NCI-H460 (cell line): Measurements from ENCODE around the gene PHLPP1. TPM values are rescaled to one million over a fixed set of nuclear protein-coding genes. Genes with fewer than 3 reads are reported as not detected.

ENCODE experiments used
- DNase-seq: peaks from one replicate; pipeline ENCODE4 v3.0.0-alpha.2; 2016; ENCODE audit warnings: low read depth; ENCODE audit errors: extremely low read depth
- total RNA-seq: library from RNA; depleted of rRNA; stranded (reverse); fragments of >200 nt; shearing (Covaris generic); gene quantifications from 2 replicates; pipeline ENCODE4 v1.2.3, GENCODE V29; 2014

The PHLPP1 gene
- total RNA-seq, 1 experiment from 2014 or later, result 2.1 TPM

DNA sequence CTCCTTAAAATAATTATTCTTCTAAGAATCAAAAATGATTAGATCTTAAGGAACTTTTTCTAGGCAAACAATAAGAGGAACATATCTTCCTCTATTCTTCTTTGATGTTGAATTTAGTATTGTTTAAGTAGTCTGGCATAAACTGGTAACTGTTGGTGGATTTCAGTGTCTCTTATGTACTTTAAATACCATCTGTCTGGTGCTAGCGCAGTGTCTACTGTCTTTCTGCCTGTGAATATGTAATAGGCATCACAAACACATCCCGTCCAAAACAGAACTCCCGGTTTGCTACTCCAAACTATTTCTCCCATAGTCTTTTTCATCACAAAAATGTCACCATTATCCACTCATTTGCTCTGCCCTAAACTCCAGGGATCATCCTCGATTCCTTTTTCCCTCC lies 281.7 kb downstream of the PHLPP1 start:
- no peak for DNase-seq

DNA sequence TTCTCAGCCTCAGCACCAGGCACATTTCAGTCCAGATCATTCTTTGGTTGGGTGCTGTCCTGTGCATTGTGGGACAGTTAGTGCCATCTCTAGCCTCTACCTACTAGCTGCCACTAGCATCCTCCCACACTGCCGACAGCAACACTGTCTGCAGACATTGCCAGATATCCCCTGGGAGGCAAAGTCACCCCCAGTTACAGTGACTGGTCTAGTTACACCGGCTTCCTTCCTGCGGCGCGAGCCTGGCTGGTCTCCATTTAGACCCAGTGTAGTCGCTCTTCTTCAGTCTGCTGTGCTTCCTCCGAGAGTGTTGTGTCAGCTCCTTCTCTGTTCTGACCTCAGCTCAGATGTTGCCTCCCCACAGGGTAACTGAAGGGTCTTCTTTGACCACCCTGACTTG lies 283.1 kb downstream of the PHLPP1 start:
- DNase-seq, result no peak

DNA sequence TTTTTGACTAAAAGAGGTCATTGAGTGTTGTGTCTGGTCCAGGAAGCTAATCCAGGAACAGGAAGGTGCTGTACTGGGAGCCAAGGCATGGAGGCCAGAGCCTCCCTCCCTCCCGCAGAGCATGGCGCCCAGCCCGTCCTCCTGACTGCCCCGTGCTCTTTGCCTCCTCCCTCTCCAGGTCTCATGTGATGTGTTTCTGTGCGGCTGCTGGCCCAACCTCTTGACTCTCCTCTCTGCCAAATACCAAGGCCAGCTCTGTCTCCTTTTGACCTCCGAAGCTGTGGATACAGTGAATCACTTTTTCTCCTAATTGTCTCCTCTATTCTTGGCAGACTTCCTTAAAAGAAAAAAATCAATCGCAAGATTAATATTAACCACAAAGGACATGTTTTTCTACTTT lies 284.1 kb downstream of the PHLPP1 start:
- DNase-seq, result no peak

DNA sequence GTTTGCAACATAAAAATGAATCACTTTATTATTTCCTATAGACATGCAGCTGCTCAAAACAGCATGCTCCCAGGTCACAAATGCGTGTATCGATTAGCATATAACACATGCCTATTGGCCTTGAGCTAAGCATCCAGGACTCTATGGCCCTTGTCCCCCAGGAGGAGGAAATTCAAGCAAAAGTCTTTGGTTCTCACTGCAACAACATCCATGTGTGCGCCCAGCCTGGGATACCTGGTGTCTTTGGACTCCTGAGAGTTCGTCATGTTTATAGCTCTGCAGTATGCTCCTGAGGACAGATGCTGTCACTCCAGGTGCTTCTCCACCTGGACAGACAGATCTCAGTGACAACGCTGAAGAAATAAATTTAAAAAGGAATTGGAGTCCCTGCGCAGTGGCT lies 284.6 kb downstream of the PHLPP1 start:
- DNase-seq, result no peak

DNA sequence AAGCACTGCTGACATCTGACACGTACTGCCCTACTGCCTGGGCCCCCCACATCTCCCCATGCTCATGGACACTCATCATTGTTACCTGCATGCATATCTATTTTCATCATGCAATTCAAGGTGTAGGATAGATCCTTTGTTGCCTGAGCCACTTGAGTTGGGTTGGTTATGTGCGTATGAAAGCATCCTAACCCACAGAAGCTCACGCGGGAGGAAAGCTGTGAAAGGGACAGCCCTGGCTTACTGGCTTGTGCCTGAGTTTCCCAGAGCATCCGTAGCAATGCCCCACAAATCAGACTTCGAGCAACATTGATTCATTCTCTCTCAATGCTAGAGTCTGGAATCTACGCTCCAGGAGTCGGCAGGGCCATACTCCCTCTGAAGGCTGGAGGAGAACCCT lies 285.5 kb downstream of the PHLPP1 start:
- no peak for DNase-seq

DNA sequence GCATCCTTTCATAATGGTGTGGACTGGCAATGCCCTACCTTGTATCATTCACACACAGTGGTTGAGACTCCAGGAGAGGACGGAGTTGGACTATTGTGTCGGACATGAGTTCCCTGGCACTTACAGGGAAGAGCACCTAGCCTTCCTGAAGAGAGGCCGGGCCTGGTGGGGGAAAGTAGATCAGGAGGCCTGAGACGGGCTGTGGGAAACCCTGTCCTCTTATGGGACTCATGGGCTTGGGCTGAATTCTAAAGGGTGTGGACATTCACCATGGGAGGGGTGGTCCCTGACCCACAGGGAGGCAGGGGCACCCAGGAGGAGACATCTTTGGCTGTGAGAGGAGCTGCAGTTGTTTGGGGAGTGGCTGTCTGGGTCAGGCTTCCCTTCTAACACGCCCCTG lies 286.5 kb downstream of the PHLPP1 start:
- no peak for DNase-seq

DNA sequence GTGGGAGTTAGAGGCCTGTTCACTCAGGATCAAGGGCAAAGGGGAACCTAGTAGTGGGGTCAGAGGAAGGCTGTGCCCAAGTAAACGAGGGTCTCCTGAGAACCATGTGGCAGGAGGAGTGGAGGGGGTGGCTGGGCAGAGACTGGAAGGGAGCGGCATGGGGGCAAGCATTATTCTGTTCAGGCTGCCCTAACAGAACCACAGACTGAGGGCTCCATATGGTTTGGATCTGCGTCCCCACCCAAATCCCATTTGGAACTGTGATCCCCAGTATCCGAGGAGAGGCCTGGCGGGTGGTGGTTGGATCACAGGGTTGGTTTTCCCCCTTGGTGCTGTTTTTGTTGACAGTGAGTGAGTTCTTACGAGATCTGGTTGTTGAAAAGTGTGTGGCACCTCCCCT lies 287.0 kb downstream of the PHLPP1 start:
- no peak for DNase-seq

DNA sequence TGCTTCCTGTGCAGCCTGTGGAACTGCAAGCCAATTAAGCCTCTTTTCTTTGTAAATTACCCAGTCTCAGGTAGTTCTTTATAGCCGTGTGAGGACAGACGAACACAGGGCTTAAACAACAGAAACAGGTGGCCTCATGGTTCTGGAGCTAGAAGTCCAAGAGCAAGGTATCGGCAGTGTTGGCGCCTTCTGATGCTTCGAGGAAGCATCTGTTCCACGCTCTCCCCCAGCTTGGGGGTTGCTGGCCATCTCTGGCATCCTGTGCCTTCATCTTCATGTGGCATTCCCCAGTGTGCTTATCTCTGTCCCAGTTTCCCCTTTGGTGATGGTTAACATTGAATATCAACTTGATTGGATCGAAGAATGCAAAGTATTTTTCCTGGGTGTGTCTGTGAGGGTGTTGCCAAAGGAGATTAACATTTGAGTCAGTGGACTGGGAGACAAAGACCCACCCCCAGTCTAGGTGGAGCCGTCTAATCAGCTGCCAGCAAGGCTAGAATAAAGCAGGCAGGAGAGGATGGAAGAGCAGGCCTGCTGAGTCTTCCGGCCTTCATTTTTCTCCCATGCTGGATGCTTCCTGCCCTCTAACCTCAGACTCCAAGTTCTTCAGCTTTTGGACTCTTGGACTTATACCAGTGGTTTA lies 287.6 kb downstream of the PHLPP1 start:
- no peak for DNase-seq

DNA sequence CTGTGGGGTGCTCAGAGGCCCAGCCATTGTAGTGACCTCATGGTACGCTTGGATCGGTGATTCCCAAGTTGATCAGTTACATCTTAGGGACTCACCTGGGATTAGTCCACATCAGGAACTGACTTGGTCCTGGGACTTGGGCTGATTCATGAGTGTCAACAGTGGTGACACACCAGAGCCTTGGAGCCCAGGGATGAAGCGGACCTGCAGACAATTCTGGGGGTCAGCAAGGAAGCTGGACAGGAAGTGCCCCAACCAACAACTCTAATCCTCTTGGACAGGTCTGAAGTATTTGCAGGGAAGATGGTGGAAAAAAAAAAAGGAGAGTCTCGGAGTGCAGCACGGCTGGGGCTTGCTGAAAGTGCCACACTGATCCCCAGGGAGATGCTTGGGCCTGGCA lies 288.6 kb downstream of the PHLPP1 start:
- DNase-seq, result no peak

DNA sequence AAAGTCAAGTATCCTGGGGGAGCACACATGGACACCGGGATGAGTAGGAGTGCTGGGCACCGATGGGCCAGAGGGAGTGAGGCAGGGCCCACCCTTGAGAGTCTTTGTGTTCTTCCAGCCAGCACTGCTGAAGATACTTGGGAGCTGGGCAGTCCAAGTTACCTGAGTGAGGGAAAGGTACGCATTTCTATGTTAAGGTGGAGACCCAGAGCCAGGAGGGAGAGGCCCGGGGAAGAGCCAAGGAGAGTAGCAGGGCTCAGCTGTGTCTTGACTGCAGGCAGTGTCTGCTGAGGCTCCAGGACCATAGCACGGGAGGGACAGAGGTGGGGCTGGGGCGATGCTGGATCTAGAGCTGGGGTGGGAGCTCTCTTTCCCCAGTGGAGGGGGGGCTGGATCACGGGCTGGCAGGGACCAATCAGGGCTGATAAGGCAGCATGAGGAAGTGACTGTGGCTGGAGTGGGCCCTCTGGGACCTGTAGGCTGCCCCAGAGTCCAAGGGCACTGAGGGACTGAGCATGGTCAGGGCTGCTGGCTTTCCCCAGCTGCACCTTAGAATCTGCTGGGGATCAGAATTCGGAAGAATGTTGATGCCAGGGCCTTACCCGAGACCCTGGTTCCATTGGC lies 289.2 kb downstream of the PHLPP1 start:
- DNase-seq, result no peak

DNA sequence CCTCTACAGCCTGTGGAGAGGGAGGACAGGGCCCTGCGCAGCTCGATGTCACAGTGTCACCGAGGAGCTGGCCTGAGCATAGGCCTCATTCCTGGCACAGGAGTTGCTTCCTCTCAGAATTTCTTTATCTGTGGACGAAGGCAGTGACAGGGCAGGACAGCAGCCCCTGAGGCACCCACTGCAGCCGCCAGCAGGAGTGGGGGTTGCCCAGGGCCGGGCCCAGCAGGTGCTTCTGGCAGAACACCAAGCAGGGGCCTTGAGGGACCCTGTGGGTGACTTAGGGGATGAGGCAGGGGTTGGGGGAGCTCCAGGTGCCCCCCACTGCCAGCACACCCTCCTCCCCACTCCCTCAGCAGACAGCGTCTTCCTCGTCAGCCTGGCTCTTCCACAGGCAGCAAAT lies 290.0 kb downstream of the PHLPP1 start:
- no peak for DNase-seq

DNA sequence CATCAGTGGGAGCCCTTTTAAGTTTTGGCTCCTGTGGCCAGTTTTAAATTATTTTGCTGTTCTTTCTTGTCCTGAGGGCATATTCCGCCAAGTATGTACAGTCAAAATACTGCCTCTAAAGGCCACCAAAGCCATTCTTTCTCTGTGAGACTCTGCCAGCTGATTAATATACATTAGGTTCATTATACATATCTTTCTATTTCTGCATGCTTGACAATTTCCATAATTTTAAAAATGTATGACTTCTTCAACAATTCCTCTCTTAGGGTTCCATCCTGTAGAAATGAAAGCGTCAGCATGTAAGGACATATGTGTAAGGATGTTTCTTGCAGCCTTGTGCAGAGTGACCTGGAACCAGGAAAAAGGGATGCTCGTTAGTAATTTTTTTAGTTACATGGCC lies 291.9 kb downstream of the PHLPP1 start:
- no peak for DNase-seq

DNA sequence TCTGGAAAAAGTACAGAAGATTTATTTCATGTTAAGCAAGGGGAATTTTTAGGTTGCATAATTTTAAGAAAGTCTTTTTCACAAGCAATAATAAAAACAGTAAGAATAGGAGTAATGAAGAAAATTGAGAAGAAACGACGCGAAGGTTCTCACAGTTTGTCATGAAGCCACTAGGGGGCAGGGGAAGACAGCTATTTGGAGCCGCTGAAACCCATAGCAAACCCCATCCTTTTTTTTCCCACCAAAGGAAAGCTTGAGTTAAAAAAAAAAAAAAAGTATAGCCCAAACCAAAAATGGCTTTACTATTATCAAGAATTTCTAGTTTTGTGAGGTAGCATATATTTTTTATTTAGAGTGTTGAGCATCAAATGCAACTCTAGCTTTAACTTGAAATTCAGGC lies 300.9 kb downstream of the PHLPP1 start:
- DNase-seq, result peak; percentile 44

DNA sequence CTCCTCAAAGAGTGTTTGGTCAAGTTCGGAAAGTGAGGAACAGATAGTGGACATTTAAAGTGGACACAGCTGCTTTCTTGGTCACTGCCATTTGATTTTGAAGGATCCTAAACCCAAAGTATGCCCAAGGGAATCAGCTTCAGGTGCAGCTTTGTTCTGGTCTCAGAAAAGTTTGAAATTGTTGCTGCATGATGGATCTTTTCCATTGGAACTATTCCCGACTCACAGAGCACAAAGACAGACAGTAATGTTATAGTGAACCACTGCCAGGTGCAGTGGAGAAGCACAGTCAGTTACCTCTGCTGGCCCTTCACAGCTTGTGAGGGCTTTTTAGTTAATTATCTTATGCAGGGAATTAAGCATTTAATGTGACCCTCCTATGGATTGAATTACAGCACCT lies 301.7 kb downstream of the PHLPP1 start:
- DNase-seq, result no peak

DNA sequence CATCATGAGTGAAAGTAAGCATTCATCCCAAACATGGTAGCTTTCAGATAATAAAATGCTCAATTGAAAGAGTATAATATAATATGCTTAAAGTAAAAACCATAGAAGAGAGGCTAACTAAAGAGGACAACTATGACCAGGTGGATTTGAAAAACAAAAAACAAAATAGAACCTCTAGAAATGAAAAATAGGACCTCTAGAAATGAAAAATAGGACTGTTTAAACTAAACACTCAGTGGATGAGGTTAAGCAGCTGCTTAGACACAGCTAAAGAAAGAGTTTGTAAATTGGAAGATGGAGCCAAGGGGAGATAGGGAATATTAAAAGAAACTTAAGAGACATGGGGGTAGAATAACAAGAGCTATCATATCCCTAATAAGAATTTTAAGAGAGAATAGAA lies 302.6 kb downstream of the PHLPP1 start:
- no peak for DNase-seq

DNA sequence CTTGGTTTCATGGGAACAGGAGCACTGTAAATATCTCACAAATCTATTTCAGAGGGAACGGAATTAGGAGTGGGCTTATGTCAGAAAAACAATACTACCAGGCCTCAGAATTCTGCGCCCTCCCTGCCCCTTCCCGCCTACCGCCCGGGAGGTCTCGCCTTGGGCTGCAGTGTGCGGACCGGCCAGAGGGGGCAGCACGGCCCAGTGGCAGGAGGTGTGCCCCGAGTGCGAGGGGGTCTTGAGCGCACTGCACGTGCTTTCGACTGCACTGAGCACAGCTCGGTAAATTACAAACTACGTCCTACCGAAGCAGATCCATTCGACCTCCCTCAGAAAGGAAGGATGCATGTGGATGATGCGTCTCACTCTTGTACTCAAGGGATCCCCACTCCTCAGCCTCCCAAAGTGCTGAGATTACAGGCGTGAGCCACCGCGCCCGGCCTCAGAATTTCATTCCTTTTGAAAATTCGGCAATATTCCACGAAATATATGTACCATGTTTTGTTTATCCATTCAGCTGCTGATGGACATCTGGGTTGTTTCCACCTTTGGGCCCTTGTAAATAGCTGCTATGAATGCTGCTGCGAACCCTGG lies 307.2 kb downstream of the PHLPP1 start:
- DNase-seq, result no peak

DNA sequence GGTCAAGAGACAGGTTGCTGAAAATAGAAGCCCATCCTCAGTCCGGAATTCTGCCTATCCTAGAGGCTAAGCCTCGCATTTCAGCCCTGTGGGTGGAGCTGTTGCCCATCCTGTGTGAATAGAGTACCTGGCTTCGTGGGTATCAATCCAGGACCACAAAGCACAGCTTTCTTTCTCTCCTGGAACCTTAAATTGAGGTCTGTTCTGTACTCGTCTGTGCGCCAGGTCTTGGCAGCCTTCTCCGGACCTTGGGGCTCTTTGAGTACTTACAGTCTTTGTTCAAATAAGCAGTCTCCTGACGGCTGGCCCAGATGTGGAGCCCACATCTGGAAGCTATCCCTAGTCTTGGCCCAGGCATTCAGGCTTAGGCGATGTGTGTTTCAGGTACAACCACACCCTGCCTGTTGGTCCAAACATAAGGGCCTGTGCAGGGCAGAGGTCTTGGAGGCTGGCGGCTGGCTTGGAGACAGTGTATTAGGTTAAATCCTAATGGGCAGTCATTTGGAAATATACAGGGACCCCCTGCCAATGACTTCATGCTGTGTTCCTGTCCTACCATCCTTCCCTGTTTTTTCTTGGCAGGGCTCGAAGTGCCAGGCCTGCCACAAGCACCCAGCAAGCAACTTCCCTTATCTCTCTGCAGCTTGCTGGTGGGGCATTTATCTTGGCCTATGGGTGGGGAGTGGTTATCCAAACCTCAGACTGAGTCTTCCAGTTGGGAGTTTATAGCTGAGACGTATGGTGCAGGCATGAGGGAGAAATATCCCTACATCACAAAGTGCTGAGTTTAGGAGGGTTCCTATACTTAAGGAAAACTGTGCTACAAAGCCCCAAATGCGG lies 310.1 kb downstream of the PHLPP1 start:
- peak; percentile 13 for DNase-seq

DNA sequence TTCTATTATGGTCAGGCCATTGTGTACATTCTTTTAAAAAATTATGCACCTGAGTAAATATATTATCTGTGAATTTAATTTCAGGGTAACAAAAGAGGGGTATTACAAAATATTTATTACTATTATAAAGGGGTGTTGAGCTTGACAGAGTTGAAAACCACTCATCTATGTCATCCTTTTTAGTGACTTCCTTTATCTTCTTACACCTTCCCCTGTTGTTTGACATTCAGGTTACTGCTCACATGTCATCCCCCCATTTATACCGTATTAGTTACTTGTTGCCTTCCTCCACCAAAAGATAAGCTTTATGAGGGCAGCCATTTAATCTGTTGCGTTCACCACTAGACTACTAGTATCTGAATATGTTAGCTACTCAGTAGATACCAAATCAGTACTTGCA lies 313.0 kb downstream of the PHLPP1 start:
- no peak for DNase-seq
